ENCODE measurements around the gene LARP4. TPM values are rescaled to one million over a fixed set of nuclear protein-coding genes. Genes with fewer than 3 reads are reported as not detected.
"Not testable (repeated sequence)": the region's sequence is repeated elsewhere in the genome, so short reads cannot be mapped to it uniquely, and the experiment has no call there.

LARP4 gene
- polyA plus RNA-seq, 3 donors: 7.4 to 20.0 (median 10.5) TPM

DNA sequence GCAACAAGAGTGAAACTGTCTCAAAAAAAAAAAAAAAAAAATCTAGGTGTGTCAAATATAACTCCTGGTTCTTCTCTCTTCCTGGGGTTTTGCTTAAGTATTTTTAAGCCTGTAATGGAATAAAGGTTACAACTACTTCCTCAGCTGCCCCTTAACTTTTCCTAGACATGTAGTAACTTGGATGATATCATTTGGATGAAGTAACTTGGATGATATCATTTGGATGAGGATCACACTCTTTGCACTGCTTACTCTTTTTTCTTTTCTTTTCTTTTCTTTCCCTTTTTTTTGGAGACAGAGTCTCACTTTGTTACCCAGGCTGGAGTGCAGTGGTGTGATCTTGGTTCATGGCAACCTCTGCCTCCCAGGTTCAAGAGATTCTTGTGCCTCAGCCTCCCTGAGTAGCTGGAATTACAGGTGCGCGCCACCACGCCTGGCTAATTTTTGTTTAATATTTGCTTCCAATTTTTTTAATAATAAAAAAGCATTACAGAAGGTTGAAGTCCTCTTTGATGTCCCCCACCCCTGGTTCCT, 3.5 kb upstream of the LARP4 start:
- H3K27ac ChIP-seq (ENCODE audit: low read depth, low read length): no peak overlapping the region
- 96 to 98% (median 96%) methylated on average over 3 of the region's 3 CpGs for WGBS, 3 donors

DNA sequence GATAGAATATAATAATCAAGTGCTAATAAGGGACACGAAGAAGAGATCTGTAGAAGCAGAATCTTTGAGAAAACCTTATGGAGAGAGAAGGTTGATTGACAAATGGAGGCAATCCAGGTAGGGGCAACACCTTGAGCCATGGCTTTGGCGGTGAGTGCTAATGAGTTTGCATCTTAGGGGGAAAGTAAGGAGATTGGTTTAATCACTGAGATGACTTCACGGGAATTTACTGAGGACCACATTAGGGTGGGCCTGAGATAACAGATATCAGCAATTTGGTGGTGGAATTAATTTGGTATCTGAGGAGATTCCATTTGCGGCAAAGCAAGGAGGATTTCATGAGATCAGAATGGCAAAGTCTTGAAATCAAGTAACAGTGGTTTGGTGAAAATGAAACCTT, 1.8 kb upstream of the LARP4 start:
- WGBS, 3 donors: 86 to 97% (median 95%) methylated on average over 4 of the region's 4 CpGs
- no peak overlapping the region for H3K27ac ChIP-seq (ENCODE audit: low read depth, low read length)

DNA sequence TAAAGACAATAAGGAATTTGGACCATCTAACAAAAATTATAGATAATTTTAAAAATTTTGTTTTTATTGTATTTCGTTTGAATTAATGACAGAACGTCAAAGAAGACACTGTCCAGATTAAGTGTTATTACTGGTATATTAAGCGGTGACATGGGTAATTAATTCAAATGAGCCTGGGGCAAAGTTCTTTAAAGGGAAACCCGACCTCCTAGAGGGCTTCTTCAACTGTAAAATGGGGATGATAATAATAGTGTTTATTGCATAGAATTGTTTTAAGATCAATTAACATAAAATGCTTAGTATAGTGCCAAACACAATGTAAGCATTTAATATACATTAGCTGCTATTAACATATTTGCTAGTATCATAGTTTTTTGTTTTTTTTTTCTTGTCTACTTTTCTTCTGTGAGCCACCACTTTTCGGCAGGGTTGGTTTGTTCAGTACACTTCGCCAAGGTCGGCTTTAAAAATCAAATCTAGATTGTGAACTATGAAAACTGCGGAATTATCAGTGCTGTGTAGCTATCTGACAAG, 514 bp upstream of the LARP4 start:
- WGBS, 3 donors: 16 to 36% (median 34%) methylated on average over 8 of the region's 8 CpGs
- H3K27ac ChIP-seq (ENCODE audit: low read depth, low read length): no peak overlapping the region

DNA sequence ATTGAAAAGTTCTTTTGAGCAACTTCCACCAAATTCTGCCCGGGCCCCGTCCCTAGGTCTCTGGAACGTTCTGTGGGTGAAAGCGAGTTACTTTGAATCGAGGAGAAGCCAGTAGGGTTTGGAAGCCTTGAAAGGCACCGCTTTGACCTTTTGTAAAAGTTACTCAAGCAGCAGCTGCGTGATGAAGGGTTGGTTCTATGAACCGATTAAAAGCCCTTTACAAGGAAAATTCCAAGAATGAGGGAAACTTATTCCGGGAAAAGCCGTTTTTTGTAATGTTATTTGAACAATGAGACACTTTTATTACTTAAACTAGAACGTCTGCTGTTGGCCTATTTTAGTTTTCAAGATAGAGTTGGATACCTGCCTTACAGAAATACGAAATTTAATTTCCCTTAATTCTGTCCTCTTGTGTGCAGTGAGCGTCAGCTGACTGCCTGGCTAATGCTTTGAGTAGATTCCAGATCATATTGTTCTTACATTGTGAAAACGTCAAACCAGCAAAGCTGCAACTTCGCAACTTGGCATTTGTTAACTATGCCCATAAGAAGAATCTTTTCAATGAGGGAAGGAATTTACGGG, 906 bp downstream of the LARP4 start:
- WGBS, 3 donors: 0 to 1% (median 0%) methylated on average over 16 of the region's 16 CpGs
- no peak overlapping the region for H3K27ac ChIP-seq (ENCODE audit: low read depth, low read length)

DNA sequence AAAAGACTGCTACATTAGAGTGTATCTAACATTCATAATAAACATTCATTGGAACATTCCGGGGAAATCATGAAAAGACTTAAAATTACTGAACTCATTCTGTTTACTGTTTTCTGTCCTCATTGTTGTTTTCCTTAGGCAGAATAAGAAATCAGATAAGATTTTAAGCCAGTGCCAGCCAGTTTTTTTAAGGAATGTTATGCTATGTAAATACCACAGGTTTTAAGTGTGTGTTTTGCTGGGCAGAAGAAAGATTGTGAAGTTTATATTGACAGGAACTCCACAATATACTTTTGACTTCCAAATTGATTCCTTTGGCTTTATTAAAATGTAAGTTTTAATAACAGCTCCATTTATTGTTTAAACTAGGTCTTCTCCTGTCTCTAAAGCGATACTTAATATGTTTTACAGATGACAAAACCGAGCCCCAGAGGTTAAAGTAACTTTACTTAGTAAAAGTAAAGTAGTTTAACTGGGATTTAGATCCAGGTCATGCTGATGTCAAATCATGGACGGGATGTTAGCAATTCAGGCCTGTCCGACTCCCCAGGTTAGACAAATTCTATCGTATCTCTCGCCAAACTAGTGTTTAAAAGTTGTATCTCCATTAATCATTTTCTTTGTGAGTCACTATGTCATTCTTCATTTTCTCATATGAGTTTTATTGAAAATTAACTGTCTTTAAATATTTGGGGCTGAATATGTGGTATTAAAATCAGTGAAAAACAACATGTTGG, 1.7 kb downstream of the LARP4 start:
- H3K27ac ChIP-seq (ENCODE audit: low read depth, low read length): no peak overlapping the region
- 14 to 48% (median 32%) methylated on average over 7 of the region's 7 CpGs for WGBS, 3 donors

DNA sequence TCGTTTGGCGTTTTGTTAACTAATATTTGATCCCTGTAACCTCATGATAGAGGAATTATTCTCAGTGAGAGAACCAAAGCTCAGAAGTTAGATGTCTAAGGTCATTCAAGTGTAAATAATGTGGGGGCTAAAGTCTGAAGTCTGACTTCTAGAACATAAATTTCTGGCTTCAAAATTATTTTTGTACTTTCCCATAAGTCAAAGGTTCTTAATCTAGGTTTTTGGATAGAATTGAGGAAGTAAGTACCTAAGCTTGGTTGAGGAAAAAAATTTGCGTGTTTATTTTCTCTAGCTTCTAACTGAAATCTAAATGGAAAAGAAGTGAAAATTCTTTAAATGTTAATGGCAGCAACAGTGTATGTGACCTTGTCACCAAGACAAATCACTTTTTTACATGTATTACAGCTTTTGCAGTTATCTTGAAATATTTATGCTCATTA, 2.3 kb downstream of the LARP4 start:
- no peak overlapping the region for H3K27ac ChIP-seq (ENCODE audit: low read depth, low read length)
- WGBS, 3 donors: 16 to 38% (median 30%) methylated on average over 3 of the region's 3 CpGs

DNA sequence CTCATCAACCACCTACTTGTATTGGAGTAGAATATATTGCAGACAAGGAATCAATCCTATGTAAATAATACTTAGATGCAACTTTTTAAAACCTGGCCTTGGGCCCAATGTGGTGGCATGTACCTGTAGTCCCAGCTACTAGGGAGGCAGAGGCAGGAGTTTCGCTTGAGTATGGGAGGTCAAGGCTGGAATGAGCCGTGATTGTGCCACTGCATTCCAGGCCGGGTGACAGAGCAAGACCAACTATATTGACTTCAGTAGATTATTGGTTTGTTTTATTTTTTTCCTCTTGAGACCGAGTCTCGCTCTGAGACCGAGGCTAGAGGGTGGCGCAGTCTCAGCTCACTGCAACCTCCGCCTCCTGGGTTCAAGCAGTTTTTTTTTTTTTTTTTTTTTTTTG, 3.6 kb downstream of the LARP4 start:
- WGBS, 3 donors: 94 to 95% (median 95%) methylated on average over 8 of the region's 8 CpGs
- H3K27ac ChIP-seq (ENCODE audit: low read depth, low read length): no peak overlapping the region

DNA sequence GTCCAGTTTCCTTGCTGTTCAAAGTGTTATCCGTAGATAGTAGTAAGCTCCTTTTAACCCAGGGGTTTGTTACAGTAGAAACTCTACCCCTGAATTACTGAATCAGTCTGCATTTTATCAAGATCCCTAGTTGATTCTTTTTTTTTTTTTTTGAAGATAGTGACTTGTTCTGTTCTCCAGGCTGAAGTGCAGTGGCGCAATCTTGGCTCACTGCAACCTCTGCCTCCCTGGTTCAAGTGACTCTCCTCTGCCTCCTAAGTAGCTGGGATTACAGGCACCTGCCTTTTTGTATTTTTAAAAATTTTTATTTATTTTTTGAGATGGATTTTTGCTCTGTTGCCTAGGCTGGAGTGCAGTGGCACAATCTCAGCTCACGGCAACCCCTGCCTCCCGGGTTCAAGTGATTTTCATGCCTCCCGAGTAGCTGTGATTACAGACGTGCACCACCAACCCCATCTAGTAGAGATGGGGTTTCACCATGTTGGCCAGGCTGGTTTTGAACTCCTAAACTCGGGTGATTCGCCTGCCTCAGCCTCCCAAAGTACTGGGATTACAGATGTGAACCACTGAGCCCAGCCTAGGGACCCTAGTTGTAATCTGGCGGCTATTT, 10.5 kb downstream of the LARP4 start:
- no peak overlapping the region for H3K27ac ChIP-seq (ENCODE audit: low read depth, low read length)
- 89 to 93% (median 92%) methylated on average over 9 of the region's 9 CpGs for WGBS, 3 donors

DNA sequence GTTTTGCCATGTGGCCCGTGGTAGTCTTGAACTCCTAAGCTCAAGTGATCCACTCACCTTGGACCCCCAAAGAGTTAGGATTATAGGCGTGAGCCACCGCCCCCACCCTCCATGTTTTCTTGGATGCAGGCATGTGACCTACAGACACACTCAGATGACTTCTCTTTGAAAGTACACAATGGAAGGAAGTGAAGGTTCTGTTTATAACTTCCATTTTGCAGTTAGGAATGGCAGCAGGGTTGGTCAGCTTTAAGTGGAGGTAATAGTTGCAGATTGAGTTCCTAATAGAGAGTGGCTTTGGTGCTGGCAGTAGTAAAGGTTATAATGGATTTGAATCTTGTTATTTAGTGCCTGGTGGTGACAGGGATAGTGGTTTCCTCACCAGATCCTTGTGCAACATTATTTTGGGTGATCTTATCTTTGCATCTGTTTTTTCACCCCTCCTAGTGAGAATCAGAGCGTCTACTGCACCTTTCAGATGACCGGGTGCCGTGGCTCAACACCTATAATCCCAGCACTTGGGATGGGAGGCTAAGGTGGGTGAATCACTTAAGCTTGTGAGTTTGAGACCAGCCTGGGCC, 15.3 kb downstream of the LARP4 start:
- H3K27ac ChIP-seq (ENCODE audit: low read depth, low read length): no peak overlapping the region
- WGBS, 3 donors: 81 to 91% (median 86%) methylated on average over 6 of the region's 6 CpGs

DNA sequence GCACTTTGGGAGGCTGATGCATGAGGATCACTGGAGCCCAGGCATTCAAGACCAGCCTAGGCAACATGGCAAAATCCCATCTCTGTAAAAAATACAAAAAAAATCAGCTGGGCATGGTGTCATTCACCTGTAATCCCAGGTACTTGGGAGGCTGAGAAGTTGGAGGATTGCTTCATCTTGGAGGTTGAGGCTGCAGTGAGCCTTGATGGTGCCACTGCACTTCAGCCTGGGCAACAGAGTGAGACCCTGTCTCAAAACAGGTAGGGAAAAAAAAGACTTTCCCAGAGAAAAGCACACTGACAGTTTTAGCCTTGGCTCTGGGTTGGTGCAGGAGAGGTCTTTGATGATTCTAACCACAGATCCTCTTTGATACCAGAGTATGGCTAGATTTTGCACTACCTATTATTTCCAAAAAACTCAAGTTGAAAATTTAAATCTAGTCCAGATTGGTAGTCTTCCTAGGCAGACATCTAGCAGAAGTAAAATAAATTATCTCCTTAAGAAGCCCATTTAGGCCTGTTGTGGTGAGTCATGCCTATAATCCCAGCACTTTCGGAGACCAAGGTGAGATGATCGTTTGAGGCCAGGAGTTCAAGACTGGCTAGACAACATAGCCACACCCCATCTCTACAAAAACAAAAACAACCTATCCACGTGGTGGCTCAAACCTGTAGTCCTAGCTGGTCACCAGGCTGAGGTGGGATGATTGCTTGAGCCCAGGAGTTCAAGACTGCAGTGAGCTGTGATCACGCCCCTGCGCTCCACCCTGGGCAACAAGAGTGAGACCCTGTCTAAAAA, 18.6 kb downstream of the LARP4 start:
- WGBS, 3 donors: 79 to 83% (median 79%) methylated on average over 5 of the region's 5 CpGs
- H3K27ac ChIP-seq (ENCODE audit: low read depth, low read length): no peak overlapping the region

DNA sequence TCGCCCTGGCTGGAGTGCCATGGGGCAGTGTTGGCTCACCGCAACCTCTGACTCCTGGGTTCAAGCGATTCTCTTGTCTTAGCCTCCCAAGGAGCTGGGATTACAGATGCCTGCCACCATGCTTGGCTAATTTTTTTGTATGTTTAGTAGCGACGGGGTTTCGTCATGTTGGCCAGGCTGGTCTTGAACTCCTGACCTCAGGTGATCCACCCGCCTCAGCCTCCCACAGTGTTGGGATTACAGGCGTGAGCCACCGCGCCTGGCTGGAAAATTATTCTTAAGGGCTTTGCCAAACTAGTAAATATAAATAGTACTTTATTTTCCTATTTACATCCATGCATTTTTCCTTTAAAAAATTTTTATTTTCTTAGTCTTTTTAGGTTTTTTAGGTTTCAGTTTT, 22.2 kb downstream of the LARP4 start:
- WGBS, 3 donors: 93 to 94% (median 94%) methylated on average over 10 of the region's 10 CpGs
- not testable (repeated sequence) for H3K27ac ChIP-seq (ENCODE audit: low read depth, low read length)

DNA sequence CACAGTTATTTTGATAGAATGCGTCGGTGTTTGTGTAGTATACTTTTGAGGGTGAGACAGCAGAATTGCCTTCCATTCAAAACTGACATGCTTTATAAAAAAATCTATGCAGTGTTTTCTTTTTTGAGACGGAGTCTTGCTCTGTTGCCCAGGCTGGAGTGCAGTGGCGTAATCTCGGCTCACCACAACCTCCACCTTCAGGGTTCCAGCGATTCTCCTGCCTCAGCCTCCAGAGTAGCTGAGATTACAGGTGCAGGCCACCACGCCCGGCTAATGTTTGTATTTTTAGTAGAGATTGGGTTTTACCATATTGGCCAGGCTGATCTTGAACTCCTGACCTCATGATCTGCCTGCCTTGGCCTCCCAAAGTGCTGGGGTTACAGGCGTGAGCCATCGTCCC, 22.7 kb downstream of the LARP4 start:
- WGBS, 3 donors: 91 to 95% (median 91%) methylated on average over 10 of the region's 10 CpGs
- not testable (repeated sequence) for H3K27ac ChIP-seq (ENCODE audit: low read depth, low read length)

DNA sequence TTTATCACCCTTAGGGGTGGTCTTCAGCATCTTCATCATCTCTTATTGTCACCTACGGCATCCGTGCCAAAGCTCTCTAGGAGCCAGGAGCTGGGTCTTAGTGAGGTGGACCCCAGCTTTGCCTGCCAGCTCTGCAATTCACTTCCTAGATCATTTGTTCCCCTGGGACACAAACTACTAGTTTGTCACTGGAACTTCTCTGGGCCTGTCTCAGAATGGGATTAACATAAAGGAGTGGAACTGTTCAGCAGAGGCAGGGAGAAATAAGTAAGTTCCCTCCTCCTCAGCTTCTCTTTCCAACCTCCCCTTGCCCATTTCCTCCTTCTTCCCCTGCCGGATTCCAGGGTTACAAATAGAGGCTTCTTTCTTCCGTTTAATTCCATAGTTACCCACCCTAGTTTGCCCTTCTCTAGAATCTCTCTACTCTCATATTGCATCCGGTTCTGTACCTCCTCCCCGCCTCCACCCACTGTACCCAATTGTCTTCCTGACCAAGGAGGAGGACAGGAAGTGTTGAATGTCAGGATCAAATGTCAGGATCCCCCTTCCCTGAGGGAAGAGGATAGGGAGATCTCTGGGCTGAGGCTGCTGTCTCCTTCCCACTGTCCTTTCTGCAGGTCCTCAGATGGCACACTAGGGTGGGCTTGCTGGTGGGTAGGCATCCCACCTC, 25.0 kb downstream of the LARP4 start:
- 60 to 69% (median 62%) methylated on average over 6 of the region's 6 CpGs for WGBS, 3 donors
- H3K27ac ChIP-seq (ENCODE audit: low read depth, low read length): no peak overlapping the region

DNA sequence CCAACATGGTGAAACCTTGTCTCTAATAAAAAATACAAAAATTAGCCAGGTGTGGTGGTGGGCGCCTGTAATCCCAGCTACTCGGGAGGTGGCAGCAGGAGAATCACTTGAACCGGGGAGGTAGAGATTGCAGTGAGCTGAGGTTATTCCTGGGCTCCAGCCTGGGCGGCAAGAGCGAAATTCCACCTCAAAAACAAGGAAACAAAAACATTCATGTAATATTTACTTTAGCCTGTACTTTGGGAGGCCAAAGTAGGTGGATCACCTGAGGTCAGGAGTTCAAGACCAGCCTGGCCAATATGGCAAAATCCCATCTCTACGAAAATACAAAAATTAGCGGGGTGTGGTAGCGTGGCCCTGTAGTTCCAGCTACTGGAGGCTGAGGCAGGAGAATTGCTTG, 31.0 kb downstream of the LARP4 start:
- not testable (repeated sequence) for H3K27ac ChIP-seq (ENCODE audit: low read depth, low read length)
- 85 to 94% (median 86%) methylated on average over 8 of the region's 8 CpGs for WGBS, 3 donors

DNA sequence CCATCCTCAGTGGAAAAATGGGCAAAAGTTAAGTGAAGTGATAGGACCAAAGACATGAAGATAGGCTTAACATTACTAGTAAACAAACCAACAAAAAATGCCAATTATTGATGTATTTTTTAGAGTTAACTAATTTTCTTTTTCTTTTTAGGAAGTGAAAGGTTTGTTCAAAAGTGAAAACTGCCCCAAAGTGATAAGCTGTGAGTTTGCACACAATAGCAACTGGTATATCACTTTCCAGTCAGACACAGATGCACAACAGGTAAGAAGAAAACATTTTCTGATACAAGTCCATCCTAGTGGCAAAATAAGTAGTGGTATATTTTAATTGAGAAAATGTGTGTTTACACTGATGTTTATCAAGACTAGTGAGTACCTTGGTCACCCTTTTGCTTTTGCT, 39.6 kb downstream of the LARP4 start:
- no peak overlapping the region for H3K27ac ChIP-seq (ENCODE audit: low read depth, low read length)

DNA sequence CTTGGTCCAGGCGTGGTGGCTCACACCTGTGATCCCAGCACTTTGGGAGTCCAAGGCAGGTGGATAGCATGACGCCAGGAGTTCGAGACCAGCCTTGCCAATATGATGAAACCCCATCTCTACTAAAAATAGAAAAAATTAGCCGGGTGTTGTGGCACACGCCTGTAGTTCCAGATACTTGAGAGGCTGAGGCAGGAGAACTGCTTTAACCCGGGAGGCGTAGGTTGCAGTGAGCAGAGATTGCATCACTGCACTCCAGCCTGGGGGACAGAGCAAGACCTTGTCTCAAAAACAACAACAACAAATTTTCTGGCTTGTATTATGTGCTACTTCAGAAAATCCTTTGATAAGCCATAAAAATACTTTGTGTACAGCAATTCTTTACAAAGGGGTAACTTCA, 41.1 kb downstream of the LARP4 start:
- H3K27ac ChIP-seq (ENCODE audit: low read depth, low read length): no peak overlapping the region
- WGBS, 3 donors: 83 to 92% (median 89%) methylated on average over 7 of the region's 7 CpGs

DNA sequence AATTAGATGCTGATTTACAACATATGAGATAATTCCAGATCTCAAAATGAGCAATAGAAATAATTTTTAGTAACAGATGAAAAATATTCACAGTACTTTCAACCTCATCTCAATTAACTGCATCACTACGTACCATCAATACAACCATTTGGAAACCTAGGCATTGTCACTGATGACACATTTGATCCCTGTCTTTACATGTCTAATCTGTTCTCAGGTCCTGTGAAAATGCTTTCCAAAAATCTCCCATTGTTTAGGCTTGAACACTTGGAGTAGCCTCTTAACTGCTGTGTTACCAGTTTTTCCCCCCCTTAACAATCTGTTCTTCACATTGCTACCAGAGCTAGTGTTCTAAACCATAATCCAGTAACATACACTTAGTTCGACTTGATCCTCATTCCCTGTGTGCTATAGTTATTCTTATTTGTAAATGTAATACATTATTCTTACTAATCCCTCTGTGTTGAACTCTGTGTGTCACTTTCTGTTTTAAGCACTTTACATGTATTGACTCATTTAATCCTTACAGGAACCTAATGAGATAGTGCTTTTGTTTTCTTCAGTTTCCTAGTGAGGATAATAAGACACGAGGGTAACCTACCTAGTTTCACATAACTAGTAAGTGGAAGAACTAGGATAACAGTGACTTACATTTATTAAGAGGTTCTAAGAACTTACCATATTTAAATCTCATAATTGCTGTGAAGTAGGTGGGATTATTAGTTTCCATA, 41.7 kb downstream of the LARP4 start:
- no peak overlapping the region for H3K27ac ChIP-seq (ENCODE audit: low read depth, low read length)
- WGBS, 3 donors: 87 to 90% (median 87%) methylated on average over 3 of the region's 3 CpGs
